ENCODE data around the gene CEP128.

The CEP128 gene

DNA sequence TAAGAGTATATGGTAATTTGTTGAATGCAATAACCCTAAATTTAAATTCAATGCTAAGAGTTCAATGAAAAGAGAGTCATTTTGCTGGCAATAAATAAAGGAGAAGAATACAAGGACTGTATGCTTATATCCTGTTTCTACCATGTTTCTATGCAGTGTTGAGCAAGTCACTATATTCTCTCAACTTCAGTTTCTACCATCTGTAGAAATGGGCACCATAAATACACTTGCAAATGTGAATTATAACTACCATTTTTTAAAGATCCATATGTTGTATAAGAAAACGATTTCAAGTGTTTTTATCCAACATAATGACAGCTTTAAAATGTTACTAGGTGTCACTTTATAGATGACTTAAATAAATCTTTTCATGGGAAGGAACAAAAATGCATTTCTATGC lies 170.3 kb downstream of the CEP128 start:
- no peak for DNase-seq (ENCODE audit: low read depth)
- TF ChIP-seq, protein P1, sequence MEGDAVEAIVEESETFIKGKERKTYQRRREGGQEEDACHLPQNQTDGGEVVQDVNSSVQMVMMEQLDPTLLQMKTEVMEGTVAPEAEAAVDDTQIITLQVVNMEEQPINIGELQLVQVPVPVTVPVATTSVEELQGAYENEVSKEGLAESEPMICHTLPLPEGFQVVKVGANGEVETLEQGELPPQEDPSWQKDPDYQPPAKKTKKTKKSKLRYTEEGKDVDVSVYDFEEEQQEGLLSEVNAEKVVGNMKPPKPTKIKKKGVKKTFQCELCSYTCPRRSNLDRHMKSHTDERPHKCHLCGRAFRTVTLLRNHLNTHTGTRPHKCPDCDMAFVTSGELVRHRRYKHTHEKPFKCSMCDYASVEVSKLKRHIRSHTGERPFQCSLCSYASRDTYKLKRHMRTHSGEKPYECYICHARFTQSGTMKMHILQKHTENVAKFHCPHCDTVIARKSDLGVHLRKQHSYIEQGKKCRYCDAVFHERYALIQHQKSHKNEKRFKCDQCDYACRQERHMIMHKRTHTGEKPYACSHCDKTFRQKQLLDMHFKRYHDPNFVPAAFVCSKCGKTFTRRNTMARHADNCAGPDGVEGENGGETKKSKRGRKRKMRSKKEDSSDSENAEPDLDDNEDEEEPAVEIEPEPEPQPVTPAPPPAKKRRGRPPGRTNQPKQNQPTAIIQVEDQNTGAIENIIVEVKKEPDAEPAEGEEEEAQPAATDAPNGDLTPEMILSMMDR (IDR thresholded peaks at IDR 0.05; ENCODE audit: control insufficient read depth, extremely low read depth, insufficient read depth), result no peak
- H3K4me3 ChIP-seq (ENCODE audit: low read depth, low read length), result no peak overlapping the region

DNA sequence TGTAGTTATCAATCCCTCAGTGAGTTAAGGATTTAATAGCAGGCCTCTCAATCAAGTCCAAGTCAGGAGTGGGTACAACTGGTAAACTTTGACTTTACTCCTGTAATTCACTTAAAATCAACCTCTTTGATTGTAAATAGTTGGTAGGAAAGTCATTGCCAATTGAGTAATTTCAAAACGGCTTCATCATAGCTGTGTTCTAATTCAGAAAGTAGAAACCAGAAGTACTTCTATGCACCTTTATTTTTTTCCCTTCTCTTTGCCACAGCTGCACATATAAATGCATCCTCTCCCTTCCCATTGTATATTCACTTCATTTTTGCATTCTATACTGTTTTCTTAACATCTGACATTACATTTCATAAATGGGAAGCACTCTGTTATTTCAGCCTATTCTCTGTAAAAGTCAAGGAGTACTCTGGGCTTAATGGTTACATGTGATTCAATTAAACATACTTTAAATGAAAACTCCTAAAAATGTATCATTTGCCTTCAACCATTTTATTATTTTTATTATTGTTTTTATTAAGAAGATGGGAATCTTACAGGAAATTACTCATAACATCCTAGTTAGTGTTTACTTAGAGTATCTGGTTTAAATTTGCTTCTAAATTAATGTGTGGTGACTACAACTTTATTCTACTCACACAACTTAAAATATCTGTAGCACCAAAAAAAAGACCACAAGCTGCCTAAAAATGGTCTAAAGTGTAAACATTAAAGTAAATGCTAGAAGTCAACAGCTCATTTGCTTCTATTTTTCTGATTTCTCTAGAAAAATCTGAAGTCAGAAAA lies 171.2 kb downstream of the CEP128 start:
- TF ChIP-seq, protein P1 (IDR thresholded peaks at IDR 0.05; ENCODE audit: control insufficient read depth, extremely low read depth, insufficient read depth), result no peak
- H3K4me3 ChIP-seq (ENCODE audit: low read depth, low read length), result no peak overlapping the region
- no peak for DNase-seq (ENCODE audit: low read depth)

DNA sequence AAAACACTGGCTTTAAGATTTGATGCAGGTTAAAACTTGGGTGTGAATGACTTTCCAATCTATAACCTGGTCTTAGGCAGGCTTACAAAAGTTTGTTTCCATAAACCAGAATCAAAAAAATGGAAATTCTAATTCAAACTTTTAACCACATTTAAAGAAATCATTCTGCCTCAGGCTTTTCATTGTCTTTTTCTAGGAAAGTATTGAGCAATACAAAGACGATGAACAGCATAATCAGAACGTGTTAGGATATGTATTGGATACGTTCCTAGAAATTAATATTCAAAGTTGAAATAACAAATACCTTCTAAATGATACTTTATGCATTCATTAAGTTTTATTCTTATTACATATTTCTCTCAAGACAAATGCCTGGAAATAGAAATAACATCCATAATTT lies 172.9 kb downstream of the CEP128 start:
- no peak for DNase-seq (ENCODE audit: low read depth)
- TF ChIP-seq, protein P1 (IDR thresholded peaks at IDR 0.05; ENCODE audit: control insufficient read depth, extremely low read depth, insufficient read depth), result no peak
- no peak overlapping the region for H3K4me3 ChIP-seq (ENCODE audit: low read depth, low read length)

DNA sequence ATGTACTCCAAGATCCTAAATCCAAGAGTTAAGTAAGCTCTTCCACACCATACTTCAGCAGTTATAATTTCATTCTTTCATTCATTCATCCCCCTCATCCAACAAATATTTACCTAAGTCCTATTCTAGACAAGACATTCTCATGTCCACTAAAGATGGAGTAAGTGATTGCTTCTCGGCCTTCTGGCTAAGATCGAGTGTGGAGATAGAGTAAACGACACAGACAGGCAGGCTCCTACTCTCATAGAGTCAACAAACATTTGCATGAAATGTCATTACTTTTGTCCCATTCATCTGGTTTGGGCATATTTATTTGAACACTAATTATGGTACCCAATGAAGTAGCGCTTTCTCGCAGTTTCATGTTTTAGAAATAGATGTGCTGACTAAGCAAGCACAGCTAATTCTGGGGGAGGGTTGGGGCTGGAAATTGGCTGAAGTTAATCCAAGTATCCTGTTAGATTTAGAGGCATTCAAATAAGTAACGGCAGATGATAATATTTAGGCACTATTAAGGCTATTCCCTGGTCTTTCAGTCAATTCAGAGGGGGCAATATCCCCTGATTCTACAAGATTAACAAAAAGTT lies 176.5 kb downstream of the CEP128 start:
- no peak for DNase-seq (ENCODE audit: low read depth)
- H3K4me3 ChIP-seq (ENCODE audit: low read depth, low read length), result no peak overlapping the region
- TF ChIP-seq, protein P1 (IDR thresholded peaks at IDR 0.05; ENCODE audit: control insufficient read depth, extremely low read depth, insufficient read depth), result no peak

DNA sequence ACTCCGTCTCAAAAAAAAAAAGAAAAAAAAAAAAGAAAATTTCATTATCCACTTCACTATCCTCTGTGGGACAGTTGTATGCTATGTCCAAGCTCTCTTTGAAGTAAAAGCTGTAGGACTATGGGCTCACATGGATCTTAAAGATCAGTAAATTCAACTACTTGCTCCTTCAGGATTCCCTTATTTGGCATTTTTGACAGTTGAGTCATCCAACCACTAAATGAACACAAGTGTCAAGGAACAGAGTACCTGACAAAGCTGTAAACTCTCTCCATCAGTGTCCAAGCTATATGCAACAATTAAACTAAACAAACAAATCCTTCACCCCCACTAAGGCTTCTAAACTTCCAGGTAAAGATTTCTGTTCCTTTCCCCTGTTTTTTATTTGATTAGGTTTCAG lies 177.0 kb downstream of the CEP128 start:
- no peak for DNase-seq (ENCODE audit: low read depth)
- no peak overlapping the region for H3K4me3 ChIP-seq (ENCODE audit: low read depth, low read length)
- TF ChIP-seq, protein P1 (IDR thresholded peaks at IDR 0.05; ENCODE audit: control insufficient read depth, extremely low read depth, insufficient read depth), result no peak

DNA sequence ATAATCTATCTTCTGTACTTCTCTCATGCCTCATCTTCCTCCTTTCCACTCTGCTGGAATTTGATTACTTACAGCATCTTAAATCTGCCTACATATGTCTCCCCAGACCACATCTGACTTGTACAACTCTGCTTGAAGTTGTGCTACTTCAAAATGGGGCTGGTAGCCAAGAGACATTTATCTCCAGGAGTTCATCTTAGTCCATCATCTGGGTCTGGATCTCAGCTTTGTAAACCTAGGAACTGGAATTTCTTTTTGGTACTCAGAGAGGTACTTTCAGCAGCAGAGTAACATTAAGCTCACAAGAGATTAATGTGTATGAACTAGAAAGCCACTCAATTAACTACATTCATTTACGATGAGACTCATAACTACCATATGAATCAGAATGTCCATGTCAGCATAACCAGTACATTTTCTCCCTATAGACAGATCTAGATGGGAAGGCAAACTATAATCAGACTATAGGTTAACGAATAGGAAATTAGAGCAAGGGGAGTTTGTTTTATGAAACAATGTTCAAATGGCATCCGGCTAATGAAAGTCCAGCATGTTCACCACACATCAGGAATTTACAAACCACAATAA lies 178.8 kb downstream of the CEP128 start:
- no peak overlapping the region for H3K4me3 ChIP-seq (ENCODE audit: low read depth, low read length)
- TF ChIP-seq, protein P1 (IDR thresholded peaks at IDR 0.05; ENCODE audit: control insufficient read depth, extremely low read depth, insufficient read depth), result no peak
- DNase-seq (ENCODE audit: low read depth), result no peak

Data from LNCaP clone FGC (cell line).